Prostate gland (tissue), 2 donors: ENCODE data around the gene SH2D3C.

Experiments used
- POLR2A ChIP-seq: fragments of 450-650 bp; IDR thresholded peaks from one replicate; pipeline ENCODE4 v1.6.1; 2016; ENCODE audit warnings: antibody characterized with exemption, mild to moderate bottlenecking
- POLR2AphosphoS5 ChIP-seq: sonication (generic); formaldehyde crosslinking; IDR thresholded peaks from one replicate; pipeline ENCODE4 v1.6.1; 2017; ENCODE audit warnings: antibody characterized with exemption
- TF ChIP-seq, protein P1 (sequence below), 4 experiments: fragments of 200-600 bp in 2 of 4; fragments of 450-650 bp in 2 of 4; sonication (generic) in 2 of 4; IDR thresholded peaks; 1 replicate in 3 of 4; 2 replicates in 1 of 4; pipeline ENCODE4 v1.5.1; 2016 to 2019; ENCODE audit warnings: antibody characterized with exemption in 4 of 4, mild to moderate bottlenecking in 2 of 4, moderate library complexity in 2 of 4

GRCh38 chr9:127809002-127809539 is 30.6 kb upstream of the SH2D3C start:
- TF ChIP-seq, protein P1, sequence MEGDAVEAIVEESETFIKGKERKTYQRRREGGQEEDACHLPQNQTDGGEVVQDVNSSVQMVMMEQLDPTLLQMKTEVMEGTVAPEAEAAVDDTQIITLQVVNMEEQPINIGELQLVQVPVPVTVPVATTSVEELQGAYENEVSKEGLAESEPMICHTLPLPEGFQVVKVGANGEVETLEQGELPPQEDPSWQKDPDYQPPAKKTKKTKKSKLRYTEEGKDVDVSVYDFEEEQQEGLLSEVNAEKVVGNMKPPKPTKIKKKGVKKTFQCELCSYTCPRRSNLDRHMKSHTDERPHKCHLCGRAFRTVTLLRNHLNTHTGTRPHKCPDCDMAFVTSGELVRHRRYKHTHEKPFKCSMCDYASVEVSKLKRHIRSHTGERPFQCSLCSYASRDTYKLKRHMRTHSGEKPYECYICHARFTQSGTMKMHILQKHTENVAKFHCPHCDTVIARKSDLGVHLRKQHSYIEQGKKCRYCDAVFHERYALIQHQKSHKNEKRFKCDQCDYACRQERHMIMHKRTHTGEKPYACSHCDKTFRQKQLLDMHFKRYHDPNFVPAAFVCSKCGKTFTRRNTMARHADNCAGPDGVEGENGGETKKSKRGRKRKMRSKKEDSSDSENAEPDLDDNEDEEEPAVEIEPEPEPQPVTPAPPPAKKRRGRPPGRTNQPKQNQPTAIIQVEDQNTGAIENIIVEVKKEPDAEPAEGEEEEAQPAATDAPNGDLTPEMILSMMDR (IDR thresholded peaks at IDR 0.05) = no peak
- TF ChIP-seq POLR2AphosphoS5 (no peak), POLR2A (no peak)
